GM19452 (cell line): ENCODE results near the gene CCDC38.

Experiments
- ATAC-seq: cut with Tn5 transposase; IDR thresholded peaks from one replicate; pipeline ENCODE4 v1.9.1; 2021; ENCODE audit not compliant: unreplicated experiment

CCDC38 gene

DNA sequence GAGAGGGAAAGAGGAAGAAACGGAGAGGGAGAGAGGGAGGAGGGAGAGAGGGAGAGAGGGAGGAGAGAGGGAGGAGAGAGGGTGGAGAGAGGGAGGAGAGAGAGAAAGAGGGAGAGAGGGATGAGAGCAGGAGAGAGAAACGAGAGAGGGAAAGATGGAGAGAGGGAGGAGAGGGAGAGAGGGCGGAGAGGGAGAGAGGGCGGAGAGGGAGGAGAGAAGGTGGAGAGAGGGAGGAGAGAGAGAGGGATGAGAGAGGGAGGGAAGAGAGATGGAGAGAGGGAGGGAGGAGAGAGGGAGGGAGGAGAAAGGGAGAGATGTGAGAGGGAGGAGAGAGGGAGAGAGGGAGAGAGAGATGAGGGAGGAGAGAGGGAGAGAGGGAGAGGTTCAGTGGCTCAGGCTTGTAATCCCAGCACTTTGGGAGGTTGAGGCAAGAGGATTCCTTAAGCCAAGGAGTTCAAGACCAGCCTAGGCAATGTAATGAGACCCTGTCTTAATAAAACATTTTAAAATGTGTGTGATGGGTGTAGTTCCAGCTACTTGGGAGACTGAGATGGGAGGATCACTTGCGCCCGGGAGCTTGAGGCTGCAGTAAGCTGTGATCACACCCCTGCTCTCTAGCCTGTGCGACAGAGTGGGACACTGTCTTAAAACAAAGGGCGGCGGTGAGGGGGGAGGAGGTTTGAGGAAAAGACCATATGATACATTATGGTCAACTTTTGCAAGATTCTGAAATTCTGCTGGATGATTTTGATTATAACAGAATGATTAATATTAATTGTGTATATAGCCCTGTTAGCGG is 105.0 kb downstream of the CCDC38 start:
- no peak for ATAC-seq

DNA sequence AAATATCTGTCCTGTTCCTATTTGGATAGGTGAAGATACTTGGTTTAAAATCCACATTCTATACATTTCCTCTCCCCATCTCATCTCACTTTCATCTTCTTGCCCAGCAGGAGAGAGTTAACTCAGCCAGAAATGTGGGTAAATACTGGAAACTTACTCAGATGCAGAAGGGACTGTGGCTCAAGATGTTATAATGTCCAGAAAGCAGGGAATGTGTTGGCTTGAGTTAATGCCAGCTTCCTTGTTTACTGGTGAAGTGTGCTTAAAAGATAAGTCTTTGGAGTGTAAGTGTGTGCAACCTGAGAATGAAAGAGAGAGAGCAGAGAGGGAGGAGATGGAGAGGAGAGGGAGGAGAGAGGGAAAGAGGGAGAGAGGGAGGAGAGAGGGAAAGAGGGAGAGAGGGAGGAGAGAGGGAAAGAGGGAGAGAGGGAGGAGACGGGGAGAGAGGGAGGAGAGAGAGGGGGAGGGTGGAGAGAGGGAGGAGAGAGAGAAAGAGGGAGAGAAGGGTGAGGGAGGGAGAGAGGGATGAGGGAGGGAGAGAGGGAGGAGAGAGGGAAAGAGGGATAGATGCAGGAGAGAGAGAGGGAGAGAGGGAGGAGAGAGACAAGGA is 105.7 kb downstream of the CCDC38 start:
- no peak for ATAC-seq

DNA sequence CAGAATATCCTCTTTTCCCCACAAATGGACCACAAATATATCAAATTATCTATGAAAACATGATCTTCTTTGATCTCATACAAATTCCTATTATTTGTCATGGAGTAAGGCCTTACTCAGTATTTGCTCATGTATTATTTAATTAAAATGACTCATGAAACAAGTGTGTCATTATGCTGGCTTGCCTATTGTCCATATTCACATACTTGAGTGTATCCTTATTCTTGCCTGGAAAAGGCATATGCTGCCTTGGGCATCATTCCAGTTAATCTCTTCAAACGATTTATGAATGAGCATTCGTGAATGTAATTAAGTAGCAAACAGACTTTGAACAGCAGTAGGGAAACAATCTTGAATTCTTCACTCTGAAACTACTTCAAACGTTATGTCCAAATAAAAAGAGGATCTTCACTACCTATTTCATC is 106.2 kb downstream of the CCDC38 start:
- ATAC-seq, result no peak

DNA sequence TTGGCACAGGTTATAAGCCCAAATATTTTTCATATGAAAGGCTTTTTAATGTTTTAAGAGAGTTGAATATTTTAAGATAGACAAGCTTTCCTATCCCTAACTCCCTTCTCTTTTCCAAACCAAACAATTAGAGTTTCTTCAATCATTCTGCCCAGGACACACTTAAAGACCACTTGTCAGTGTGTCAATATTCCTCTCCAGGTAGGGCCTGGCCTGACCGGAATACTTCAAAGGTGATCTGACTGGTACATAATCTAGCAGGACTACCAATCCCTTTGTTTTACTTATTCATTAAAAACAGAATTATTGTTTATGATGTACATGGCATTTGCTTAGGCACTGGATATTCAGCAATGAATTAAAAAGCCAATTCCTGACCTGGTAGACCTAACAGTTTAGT is 107.8 kb downstream of the CCDC38 start:
- no peak for ATAC-seq

DNA sequence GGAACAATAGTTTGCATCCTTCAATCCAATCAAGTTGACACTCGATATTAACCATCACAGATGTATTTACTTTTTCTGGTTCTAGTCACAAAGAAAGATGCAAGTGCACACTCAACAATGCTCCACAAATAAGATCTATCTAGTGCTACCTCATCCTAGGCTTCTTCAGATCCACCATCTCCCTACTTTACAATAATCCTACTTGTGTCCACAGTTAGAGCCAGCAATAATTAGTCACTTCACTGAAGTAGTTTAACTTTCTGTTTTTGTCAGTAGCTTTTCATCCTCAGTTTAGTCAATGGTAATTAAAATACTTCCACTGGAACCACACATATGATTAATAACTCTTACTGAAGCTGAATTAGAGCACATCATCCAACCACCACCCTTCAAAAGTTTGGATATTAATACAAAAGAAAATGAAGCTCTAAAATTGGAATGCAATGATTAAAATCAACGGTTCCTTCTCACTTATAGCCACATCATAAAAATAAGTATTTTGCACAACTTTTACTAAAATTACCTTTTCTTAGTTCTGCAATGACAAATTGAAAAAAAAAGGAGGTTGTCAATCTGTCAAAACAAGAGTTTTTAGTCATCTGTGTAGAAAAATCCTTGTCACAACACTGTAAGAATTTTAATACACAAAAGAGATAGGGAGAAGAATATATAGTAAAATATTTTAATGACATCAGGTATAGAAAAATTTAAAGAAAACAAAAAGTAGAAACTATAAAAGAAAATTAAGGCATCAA is 111.9 kb downstream of the CCDC38 start:
- no peak for ATAC-seq

DNA sequence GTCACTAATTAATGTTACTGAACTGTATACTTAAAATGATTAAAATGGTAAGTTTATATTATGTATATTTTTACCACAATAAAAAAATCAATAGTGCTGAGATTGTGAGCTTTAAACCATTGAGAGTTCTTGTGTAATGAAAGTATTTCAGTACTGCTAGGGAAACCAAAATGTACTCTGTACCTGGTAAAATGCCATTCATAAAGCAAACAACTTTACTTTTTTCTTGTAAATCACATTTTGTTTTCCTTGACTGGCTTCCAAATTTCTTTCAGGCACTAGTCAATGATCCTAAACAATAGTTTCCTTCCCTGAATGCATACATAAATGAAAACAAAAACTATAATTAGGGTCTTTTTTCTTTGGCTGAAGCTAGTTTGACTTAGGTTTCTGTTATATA is 113.0 kb downstream of the CCDC38 start:
- no peak for ATAC-seq

- ATAC-seq, result no peak
Observed at GRCh38 chr12:95820096-95820703, 122.2 kb downstream of the CCDC38 start.
